Endothelial cell of umbilical vein (primary cell): ENCODE results near the gene ECE2. TPM values are rescaled to one million over a fixed set of nuclear protein-coding genes. Genes with fewer than 3 reads are reported as not detected.

Experiments
- BruUV-seq: library from RNA; stranded (reverse); fragments of 400-500 nt; replicated peaks from 2 replicates; lab custom pipeline; 2021; lab: Mats Ljungman, UMichigan
- CTCF ChIA-PET: fragments of 300-600, 350-600 bp; sonication (Branson Sonifier 250); formaldehyde crosslinking; loops from one replicate; lab custom pipeline; 2021; ENCODE audit warnings: antibody characterized with exemption, inconsistent platforms; lab: Charles Lee
- POLR2A ChIA-PET: fragments of 300-600, 350-600 bp; sonication (Branson Sonifier 250); formaldehyde crosslinking; loops from one replicate; lab custom pipeline; 2021; ENCODE audit warnings: antibody characterized with exemption, inconsistent platforms; lab: Charles Lee
- DNase-seq: peaks from one replicate; pipeline ENCODE4 v3.0.0-alpha.2; 2011; ENCODE audit warnings: low read depth, low spot score
- FAIRE-seq: peaks from 2 replicates; lab custom pipeline; 2011; peaks lifted over from hg19 to GRCh38; lab: Jason Lieb, UNC
- H2AFZ ChIP-seq: 2 replicates; pipeline ENCODE4 v1.6.0; 2012; ENCODE audit warnings: low read depth, low read length, control low read depth, inconsistent platforms
- H3K27ac ChIP-seq: 2 replicates; pipeline ENCODE4 v1.5.1; 2011; ENCODE audit warnings: low read depth, mild to moderate bottlenecking, control low read depth, low read length, moderate library complexity; ENCODE audit not compliant: insufficient read depth
- H3K27me3 ChIP-seq, 2 experiments: 2 replicates each; pipeline versions ENCODE4 v1.6.0 to v1.6.1; 2011; ENCODE audit warnings: low read length in 2 of 2, mixed read lengths in 1 of 2; ENCODE audit not compliant: control insufficient read depth in 2 of 2, insufficient read depth in 2 of 2
- H3K36me3 ChIP-seq, 2 experiments: 2 replicates in 1 of 2; 3 replicates in 1 of 2; pipeline ENCODE4 v1.5.1; 2011; ENCODE audit warnings: low read length in 2 of 2, mild to moderate bottlenecking in 1 of 2, moderate library complexity in 1 of 2; ENCODE audit not compliant: control insufficient read depth in 2 of 2, insufficient read depth in 2 of 2; ENCODE audit errors: extremely low read depth in 1 of 2
- H3K4me1 ChIP-seq: 3 replicates; pipeline ENCODE4 v1.5.1; 2011; ENCODE audit warnings: mild to moderate bottlenecking, low read length; ENCODE audit not compliant: control insufficient read depth, insufficient read depth; ENCODE audit errors: extremely low read depth
- H3K4me2 ChIP-seq: 2 replicates; pipeline ENCODE4 v1.6.1; 2011; ENCODE audit warnings: low read length, control low read depth, mixed read lengths; ENCODE audit not compliant: insufficient read depth
- H3K4me3 ChIP-seq, 3 experiments: fragments of 200-600 bp in 1 of 3; sonication (generic), shearing (Covaris generic) in 1 of 3; replicated peaks in 1 of 3; 2 replicates each; pipeline ENCODE4 v1.5.1; 2011 to 2016; ENCODE audit warnings: control low read depth in 3 of 3, low read length in 3 of 3, mild to moderate bottlenecking in 2 of 3, inconsistent platforms in 1 of 3, low read depth in 1 of 3, moderate library complexity in 1 of 3; ENCODE audit not compliant: insufficient read depth in 1 of 3
- H3K79me2 ChIP-seq: 2 replicates; pipeline ENCODE4 v1.6.0; 2012; ENCODE audit warnings: low read length, inconsistent platforms; ENCODE audit not compliant: control insufficient read depth, insufficient read depth
- H3K9ac ChIP-seq: replicated peaks from 2 replicates; pipeline ENCODE3; 2011; ENCODE audit warnings: low read length, control low read depth; ENCODE audit not compliant: insufficient read depth; ENCODE audit errors: extremely low read depth
- H3K9me1 ChIP-seq: replicated peaks from 3 replicates; pipeline ENCODE4 v1.6.0; 2011; ENCODE audit warnings: mild to moderate bottlenecking, low read length; ENCODE audit not compliant: control insufficient read depth, insufficient read depth; ENCODE audit errors: extremely low read depth
- H3K9me3 ChIP-seq: replicated peaks from 2 replicates; pipeline ENCODE4 v1.5.1; 2012; ENCODE audit warnings: low read length, inconsistent platforms; ENCODE audit not compliant: control insufficient read depth, insufficient read depth
- H4K20me1 ChIP-seq: replicated peaks from 2 replicates; pipeline ENCODE3; 2011; ENCODE audit warnings: mild to moderate bottlenecking, low read length; ENCODE audit not compliant: control insufficient read depth, insufficient read depth; ENCODE audit errors: extremely low read depth
- EZH2 ChIP-seq: IDR thresholded peaks from 2 replicates; pipeline ENCODE4 v1.6.1; 2012; ENCODE audit warnings: borderline replicate concordance, low read depth, mild to moderate bottlenecking, moderate library complexity, low read length, inconsistent platforms; ENCODE audit not compliant: severe bottlenecking
- FOS ChIP-seq: IDR thresholded peaks from 2 replicates; pipeline ENCODE4 v1.6.1; 2011; ENCODE audit warnings: mild to moderate bottlenecking, low read length, moderate library complexity, borderline replicate concordance; ENCODE audit not compliant: insufficient read depth
- GATA2 ChIP-seq: IDR thresholded peaks from 2 replicates; pipeline ENCODE4 v1.7.0; 2011; ENCODE audit warnings: low read depth, mild to moderate bottlenecking, moderate library complexity, mixed read lengths, low read length; ENCODE audit not compliant: insufficient read length, insufficient read depth
- JUN ChIP-seq: IDR thresholded peaks from 2 replicates; pipeline ENCODE4 v1.6.1; 2011; ENCODE audit warnings: borderline replicate concordance, low read depth; ENCODE audit not compliant: insufficient read length, insufficient read depth
- MYC ChIP-seq: IDR thresholded peaks from one replicate; pipeline ENCODE4 v1.6.1; 2011; ENCODE audit warnings: mild to moderate bottlenecking, low read depth, low read length
- POLR2A ChIP-seq: IDR thresholded peaks from 2 replicates; pipeline ENCODE4 v1.6.1; 2012; ENCODE audit warnings: low read depth, mild to moderate bottlenecking, control low read depth, low read length
- POLR2AphosphoS5 ChIP-seq: IDR thresholded peaks from 2 replicates; pipeline ENCODE4 v1.6.1; 2012; ENCODE audit warnings: low read depth, mild to moderate bottlenecking, control low read depth, low read length, moderate library complexity; ENCODE audit not compliant: insufficient read depth
- dilution Hi-C: fragments of 300-500 bp; cut with MboI; formaldehyde crosslinking; loops from one replicate; pipeline ENCODE4 v1.15.0; 2019; ENCODE audit warnings: low sequenced_read_pairs; ENCODE audit not compliant: extremely low pct_ligation_motif_present
- intact Hi-C: fragments of 100-400 bp; cut with micrococcal nuclease; formaldehyde crosslinking; loops from one replicate; pipeline ENCODE4 v1.10.0; 2022
- polyA plus RNA-seq, 4 experiments: library from polyadenylated mRNA; depleted of rRNA in 3 of 4; stranded (reverse) in 3 of 4; unstranded in 1 of 4; fragments of >200 nt; gene quantifications; 2 replicates each; pipeline versions ENCODE4 v1.2.1 to v1.2.3, GENCODE V29; 2011 to 2012; ENCODE audit warnings: missing spikeins in 1 of 4
- total RNA-seq: library from RNA; stranded (reverse); gene quantifications from 2 replicates; pipeline ENCODE4 v1.2.3, GENCODE V29; 2021
- TF ChIP-seq, protein P1 (sequence below), 2 donors: IDR thresholded peaks; 1 replicate in 1 of 2; 2 replicates in 1 of 2; pipeline ENCODE4 v1.5.1; 2011; ENCODE audit warnings: low read length in 2 of 2, mild to moderate bottlenecking in 2 of 2, moderate library complexity in 2 of 2, control low read depth in 1 of 2, inconsistent platforms in 1 of 2, low read depth in 1 of 2; ENCODE audit not compliant: insufficient read depth in 1 of 2; ENCODE audit errors: extremely low read depth in 1 of 2
- TF ChIP-seq, protein P2 (sequence below): IDR thresholded peaks from 2 replicates; pipeline ENCODE4 v1.6.1; 2011; ENCODE audit not compliant: insufficient read depth, insufficient read length

ECE2 gene
- total and polyA plus RNA-seq, 2 donors (not counting 3 experiments of a cell fraction or from before 2014, with no cell fraction given), result not detected

DNA sequence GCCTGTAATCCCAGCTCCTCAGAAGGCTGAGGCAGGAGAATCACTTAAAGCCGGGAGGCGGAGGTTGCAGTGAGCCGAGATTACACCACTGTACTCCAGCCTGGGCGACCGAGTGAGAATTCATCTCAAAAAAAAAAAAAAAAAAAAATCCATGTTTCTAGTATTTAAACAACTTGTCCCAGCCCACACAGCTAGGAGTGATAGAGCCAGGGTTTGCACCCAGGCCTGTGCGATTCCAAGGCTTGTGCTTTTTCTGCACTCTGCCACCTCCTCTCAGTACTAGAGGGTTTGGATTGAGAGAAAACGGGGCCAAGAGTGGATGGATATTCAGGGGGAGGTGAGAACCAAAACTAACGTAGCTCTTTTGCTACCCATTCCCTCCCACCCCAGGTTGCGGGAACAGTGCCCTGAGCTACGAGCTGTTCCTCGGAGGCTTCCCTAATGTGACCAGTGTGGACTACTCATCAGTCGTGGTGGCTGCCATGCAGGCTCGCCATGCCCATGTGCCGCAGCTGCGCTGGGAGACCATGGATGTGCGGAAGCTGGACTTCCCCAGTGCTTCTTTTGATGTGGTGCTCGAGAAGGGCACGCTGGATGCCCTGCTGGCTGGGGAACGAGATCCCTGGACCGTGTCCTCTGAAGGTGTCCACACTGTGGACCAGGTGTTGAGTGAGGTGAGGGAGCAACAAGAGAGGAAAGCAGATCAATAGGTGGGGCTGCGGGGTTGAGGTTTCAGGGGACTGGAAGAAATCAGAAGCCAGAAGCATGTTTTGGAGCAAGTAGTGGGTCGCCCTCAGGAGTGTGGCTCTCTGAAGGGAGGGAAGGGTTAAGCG lies 18.5 kb upstream of the ECE2 start:
- Histone ChIP-seq H3K9me1 (no peaks in the 10 kb centered on the region), H3K79me2 (no peaks in the 10 kb centered on the region), H3K36me3 (no peaks in the 10 kb centered on the region), H3K4me1 (peaks cover 13% of the 10 kb centered on the region), H3K9ac (no peak overlapping the region), H3K4me2 (no peak overlapping the region), H3K27me3 (peaks cover 19 to 26% of the 10 kb centered on the region in 2 experiments), H3K9me3 (no peaks in the 10 kb centered on the region), H2AFZ (no peak overlapping the region), H3K4me3 (no peak overlapping the region), H4K20me1 (no peaks in the 10 kb centered on the region), H3K27ac (no peak overlapping the region)
- POLR2A ChIA-PET, result no interaction called here
- dilution Hi-C loops (no loop called here), intact Hi-C loops (no loop called here)
- BruUV-seq, result no TSS peak
- FAIRE-seq, result no peak
- DNase-seq, result no peak
- CTCF ChIA-PET, result interaction anchor here (1.0 to 3.0 kb wide), 3 partner anchors 14 to 30 kb away, joined by 3 to 13 read pairs (median 5); no protein-coding TSS in a partner anchor
- TF ChIP-seq EZH2, result no peak
- TF ChIP-seq, protein P1, sequence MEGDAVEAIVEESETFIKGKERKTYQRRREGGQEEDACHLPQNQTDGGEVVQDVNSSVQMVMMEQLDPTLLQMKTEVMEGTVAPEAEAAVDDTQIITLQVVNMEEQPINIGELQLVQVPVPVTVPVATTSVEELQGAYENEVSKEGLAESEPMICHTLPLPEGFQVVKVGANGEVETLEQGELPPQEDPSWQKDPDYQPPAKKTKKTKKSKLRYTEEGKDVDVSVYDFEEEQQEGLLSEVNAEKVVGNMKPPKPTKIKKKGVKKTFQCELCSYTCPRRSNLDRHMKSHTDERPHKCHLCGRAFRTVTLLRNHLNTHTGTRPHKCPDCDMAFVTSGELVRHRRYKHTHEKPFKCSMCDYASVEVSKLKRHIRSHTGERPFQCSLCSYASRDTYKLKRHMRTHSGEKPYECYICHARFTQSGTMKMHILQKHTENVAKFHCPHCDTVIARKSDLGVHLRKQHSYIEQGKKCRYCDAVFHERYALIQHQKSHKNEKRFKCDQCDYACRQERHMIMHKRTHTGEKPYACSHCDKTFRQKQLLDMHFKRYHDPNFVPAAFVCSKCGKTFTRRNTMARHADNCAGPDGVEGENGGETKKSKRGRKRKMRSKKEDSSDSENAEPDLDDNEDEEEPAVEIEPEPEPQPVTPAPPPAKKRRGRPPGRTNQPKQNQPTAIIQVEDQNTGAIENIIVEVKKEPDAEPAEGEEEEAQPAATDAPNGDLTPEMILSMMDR (IDR thresholded peaks at IDR 0.05; ENCODE audit: extremely low read depth in 1 of 2, insufficient read depth in 1 of 2, low read depth in 1 of 2, low read length in 2 of 2), result no peak
- no peak for TF ChIP-seq GATA2
- no peak for TF ChIP-seq MYC
- TF ChIP-seq, protein P2, sequence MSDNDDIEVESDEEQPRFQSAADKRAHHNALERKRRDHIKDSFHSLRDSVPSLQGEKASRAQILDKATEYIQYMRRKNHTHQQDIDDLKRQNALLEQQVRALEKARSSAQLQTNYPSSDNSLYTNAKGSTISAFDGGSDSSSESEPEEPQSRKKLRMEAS, result no peak
- no peak for TF ChIP-seq POLR2AphosphoS5
- TF ChIP-seq POLR2A, result no peak
- no peak for TF ChIP-seq JUN
- TF ChIP-seq FOS, result no peak
